Naive thymus-derived CD4-positive, alpha-beta T cell (primary cell): Measurements from ENCODE around the gene C1orf198. TPM values are rescaled to one million over a fixed set of nuclear protein-coding genes. Genes with fewer than 3 reads are reported as not detected.

Experiments
- ATAC-seq: fragments of 150-1000 bp; cut with Tn5 transposase; 2 replicates; pipeline ENCODE4 v1.10.0; 2021; ENCODE audit warnings: mild to moderate bottlenecking, moderate library complexity
- CTCF ChIA-PET: fragments of 350-600 bp; sonication (Branson Sonifier 250); formaldehyde crosslinking; loops from one replicate; lab custom pipeline; 2021; ENCODE audit warnings: antibody characterized with exemption; lab: Charles Lee
- POLR2A ChIA-PET: fragments of 350-600 bp; sonication (Branson Sonifier 250); formaldehyde crosslinking; loops from one replicate; lab custom pipeline; 2021; ENCODE audit warnings: antibody characterized with exemption, inconsistent platforms; lab: Charles Lee
- DNase-seq, 9 donors: peaks; one replicate each; pipeline versions ENCODE4 v3.0.0 to v3.0.0-alpha.2; 2020 to 2022; ENCODE audit warnings: mixed read lengths in 1 of 9
- H3K27ac ChIP-seq: one replicate; pipeline ENCODE4 v1.7.0; 2013; ENCODE audit warnings: mild to moderate bottlenecking, low read depth, low read length, moderate library complexity
- H3K27me3 ChIP-seq, 2 donors: one replicate each; pipeline ENCODE4 v1.7.0; 2013; ENCODE audit warnings: low read length in 2 of 2, mild to moderate bottlenecking in 2 of 2, moderate library complexity in 2 of 2; ENCODE audit not compliant: control insufficient read depth in 2 of 2, insufficient read depth in 2 of 2
- H3K36me3 ChIP-seq, 3 experiments: 1 replicate in 2 of 3; 2 replicates in 1 of 3; pipeline ENCODE4 v1.7.0; 2013; ENCODE audit warnings: low read length in 3 of 3, mild to moderate bottlenecking in 3 of 3, moderate library complexity in 1 of 3; ENCODE audit not compliant: insufficient read depth in 3 of 3, control insufficient read depth in 2 of 3
- H3K4me1 ChIP-seq, 2 donors: one replicate each; pipeline ENCODE4 v1.7.0; 2013; ENCODE audit warnings: low read length in 2 of 2, mild to moderate bottlenecking in 2 of 2, moderate library complexity in 1 of 2; ENCODE audit not compliant: control insufficient read depth in 2 of 2, insufficient read depth in 2 of 2
- H3K4me3 ChIP-seq: 2 replicates; pipeline ENCODE4 v1.7.0; 2013; ENCODE audit warnings: mild to moderate bottlenecking, low read length
- H3K9me3 ChIP-seq, 3 experiments: 1 replicate in 2 of 3; 2 replicates in 1 of 3; pipeline ENCODE4 v1.7.0; 2013; ENCODE audit warnings: low read length in 3 of 3; ENCODE audit not compliant: control insufficient read depth in 2 of 3
- H3K27ac Mint-ChIP-seq, 9 donors: one replicate each; pipeline ENCODE4 v1.8.0; 2020 to 2022; ENCODE audit warnings: mixed read lengths in 9 of 9, mild to moderate bottlenecking in 8 of 9, moderate library complexity in 5 of 9, inconsistent platforms in 2 of 9
- H3K27me3 Mint-ChIP-seq, 5 donors: one replicate each; pipeline ENCODE4 v1.8.0; 2021 to 2022; ENCODE audit warnings: mixed read lengths in 5 of 5, mild to moderate bottlenecking in 1 of 5
- H3K36me3 Mint-ChIP-seq, 5 donors: one replicate each; pipeline ENCODE4 v1.8.0; 2020 to 2022; ENCODE audit warnings: mixed read lengths in 5 of 5, mild to moderate bottlenecking in 3 of 5, inconsistent platforms in 1 of 5
- H3K4me1 Mint-ChIP-seq, 7 donors: one replicate each; pipeline ENCODE4 v1.8.0; 2020 to 2022; ENCODE audit warnings: mixed read lengths in 7 of 7, mild to moderate bottlenecking in 3 of 7, inconsistent platforms in 1 of 7
- H3K4me3 Mint-ChIP-seq, 10 donors: one replicate each; pipeline ENCODE4 v1.8.0; 2020 to 2022; ENCODE audit warnings: mild to moderate bottlenecking in 10 of 10, mixed read lengths in 10 of 10, moderate library complexity in 6 of 10, inconsistent platforms in 2 of 10
- H3K9me3 Mint-ChIP-seq, 11 donors: one replicate each; pipeline ENCODE4 v1.8.0; 2020 to 2022; ENCODE audit warnings: mixed read lengths in 11 of 11, mild to moderate bottlenecking in 4 of 11, inconsistent platforms in 1 of 11, moderate library complexity in 1 of 11
- intact Hi-C, 2 donors: fragments of 100-400 bp; cut with micrococcal nuclease; formaldehyde crosslinking; loops; one replicate each; pipeline ENCODE4 v1.15.1; 2023
- polyA plus RNA-seq, 2 donors: library from polyadenylated mRNA; unstranded; fragments of 300-500 nt; fragmentation: Illumina TruSeq; gene quantifications; one replicate each; pipeline ENCODE4 v1.2.3, GENCODE V29; 2021
- total RNA-seq, 6 experiments: library from RNA in 5 of 6; stranded (reverse) in 5 of 6; gene quantifications; 1 replicate in 5 of 6; 2 replicates in 1 of 6; pipeline ENCODE4 v1.2.3 and lab custom pipeline; 2021 to 2026

The C1orf198 gene
- total and polyA plus RNA-seq, 7 experiments from 2014 or later: 2.9 to 8.1 (median 4.4) TPM

DNA sequence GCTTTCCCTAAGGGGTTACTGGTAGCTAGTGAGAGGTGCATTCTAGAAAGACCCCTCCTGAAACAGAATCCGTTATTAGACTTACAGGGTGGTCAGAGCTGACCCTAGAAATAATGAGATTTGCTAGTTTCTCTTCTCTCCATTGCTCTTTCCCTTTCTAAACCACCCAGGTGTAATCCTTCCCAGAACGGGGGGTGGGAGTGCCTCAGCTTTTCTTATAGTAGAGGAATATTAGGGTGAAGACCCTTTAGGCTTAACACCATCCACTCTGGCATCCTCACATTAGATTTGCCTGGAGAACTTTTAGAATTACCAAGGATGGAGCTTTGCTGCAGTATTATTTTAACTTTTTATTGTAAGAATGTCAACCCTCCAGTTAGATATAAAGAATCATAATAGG, 71.7 kb downstream of the C1orf198 start:
- Mint-ChIP-seq H3K9me3 (peaks cover 0 to 3% (median 0%) of the 10 kb centered on the region in 11 donors), H3K27ac (no peak overlapping the region), H3K4me3 (no peak overlapping the region), H3K27me3 (peaks cover 6 to 51% (median 19%) of the 10 kb centered on the region in 5 donors), H3K36me3 (no peaks in the 10 kb centered on the region), H3K4me1 (no peaks in the 10 kb centered on the region)
- no peak overlapping the region for H3K4me3 ChIP-seq
- H3K9me3 ChIP-seq: no peaks in the 10 kb centered on the region
- H3K36me3 ChIP-seq: no peaks in the 10 kb centered on the region
- no peaks in the 10 kb centered on the region for H3K4me1 ChIP-seq
- no peaks in the 10 kb centered on the region for H3K27me3 ChIP-seq
- no peak for ATAC-seq
- ChIA-PET POLR2A (no interaction called here), CTCF (no interaction called here)
- H3K27ac ChIP-seq: no peak overlapping the region
- DNase-seq: no peak
- intact Hi-C loops: loop anchor here in 1 of 2 donors (2.0 kb wide), 1 partner anchor 182 kb away; the partner anchor contains the start of genes ARV1 and TTC13

DNA sequence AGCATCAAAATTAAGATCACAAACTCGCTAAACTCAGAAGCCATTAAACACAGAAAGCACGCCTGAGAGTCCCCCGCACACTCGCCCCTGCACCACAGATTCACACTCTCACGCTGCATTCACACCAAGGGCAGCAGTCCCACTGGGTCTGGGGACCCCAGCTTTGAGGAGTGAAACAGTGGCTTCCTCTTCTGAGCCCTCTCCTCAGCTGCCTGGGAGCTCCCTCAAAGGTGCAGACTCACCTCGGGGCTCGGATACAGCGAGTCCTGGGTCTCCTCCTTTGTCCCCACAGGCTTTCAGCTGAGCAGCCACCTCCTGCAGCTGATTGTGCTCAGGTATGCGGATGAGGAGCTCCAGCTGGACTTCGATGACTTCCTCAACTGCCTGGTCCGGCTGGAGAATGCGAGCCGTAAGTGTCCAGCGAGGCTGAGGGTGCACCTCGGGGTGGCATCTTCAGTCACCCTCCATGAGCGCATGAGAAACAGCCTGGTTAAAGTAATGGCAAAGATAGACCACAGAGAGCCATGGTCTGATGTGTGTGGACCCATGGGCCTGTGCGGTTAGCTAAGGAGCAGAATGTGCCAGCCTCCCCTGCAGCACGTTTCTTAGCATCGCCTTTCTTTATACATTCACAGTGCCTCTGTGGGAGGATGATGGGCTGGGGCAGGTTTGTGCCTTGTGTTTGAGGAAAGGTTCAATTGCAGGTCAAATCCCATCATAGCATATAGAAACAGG, 73.3 kb downstream of the C1orf198 start:
- H3K9me3 Mint-ChIP-seq: peaks cover 0 to 3% (median 0%) of the 10 kb centered on the region in 11 donors
- peaks cover 8 to 46% (median 18%) of the 10 kb centered on the region in 5 donors for H3K27me3 Mint-ChIP-seq
- H3K4me3 ChIP-seq: no peak overlapping the region
- H3K27me3 ChIP-seq: no peaks in the 10 kb centered on the region
- POLR2A ChIA-PET: no interaction called here
- DNase-seq (no peak), ATAC-seq (no peak)
- H3K4me1 ChIP-seq: no peaks in the 10 kb centered on the region
- H3K27ac ChIP-seq: no peak overlapping the region
- H3K4me1 Mint-ChIP-seq: no peaks in the 10 kb centered on the region
- CTCF ChIA-PET: no interaction called here
- no peaks in the 10 kb centered on the region for H3K36me3 Mint-ChIP-seq
- no peaks in the 10 kb centered on the region for H3K36me3 ChIP-seq
- intact Hi-C loops: no loop called here
- H3K4me3 Mint-ChIP-seq: no peak overlapping the region
- H3K9me3 ChIP-seq: no peaks in the 10 kb centered on the region
- no peak overlapping the region for H3K27ac Mint-ChIP-seq

DNA sequence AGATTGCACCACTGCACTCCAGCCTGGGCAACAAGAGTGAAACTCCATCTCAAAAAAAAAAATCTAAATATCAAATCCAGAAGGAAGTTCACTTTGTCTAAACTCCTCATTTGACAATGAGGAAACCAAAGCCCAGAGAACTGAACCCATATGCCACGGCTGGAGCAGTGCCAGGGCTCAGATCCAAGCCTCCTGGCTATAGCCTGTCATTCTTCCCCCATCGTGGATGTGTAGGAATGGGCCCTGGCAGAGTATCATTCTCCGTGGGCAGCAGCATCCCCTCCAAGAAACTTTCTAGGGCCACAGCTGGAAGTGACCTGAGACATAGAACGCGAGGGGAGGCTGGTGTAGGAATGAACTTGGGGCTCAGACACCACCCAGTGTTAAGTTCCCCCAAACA, 73.9 kb downstream of the C1orf198 start:
- intact Hi-C loops: no loop called here
- H3K4me1 Mint-ChIP-seq: no peaks in the 10 kb centered on the region
- no peak overlapping the region for H3K4me3 ChIP-seq
- ATAC-seq (no peak), DNase-seq (no peak)
- CTCF ChIA-PET: no interaction called here
- H3K27me3 ChIP-seq: no peaks in the 10 kb centered on the region
- H3K27ac Mint-ChIP-seq: no peak overlapping the region
- H3K27ac ChIP-seq: no peak overlapping the region
- POLR2A ChIA-PET: no interaction called here
- H3K4me1 ChIP-seq: no peaks in the 10 kb centered on the region
- H3K4me3 Mint-ChIP-seq: no peak overlapping the region
- no peaks in the 10 kb centered on the region for H3K36me3 Mint-ChIP-seq
- peaks cover 0 to 3% (median 0%) of the 10 kb centered on the region in 11 donors for H3K9me3 Mint-ChIP-seq
- peaks cover 8 to 40% (median 18%) of the 10 kb centered on the region in 5 donors for H3K27me3 Mint-ChIP-seq
- no peaks in the 10 kb centered on the region for H3K36me3 ChIP-seq
- H3K9me3 ChIP-seq: no peaks in the 10 kb centered on the region

DNA sequence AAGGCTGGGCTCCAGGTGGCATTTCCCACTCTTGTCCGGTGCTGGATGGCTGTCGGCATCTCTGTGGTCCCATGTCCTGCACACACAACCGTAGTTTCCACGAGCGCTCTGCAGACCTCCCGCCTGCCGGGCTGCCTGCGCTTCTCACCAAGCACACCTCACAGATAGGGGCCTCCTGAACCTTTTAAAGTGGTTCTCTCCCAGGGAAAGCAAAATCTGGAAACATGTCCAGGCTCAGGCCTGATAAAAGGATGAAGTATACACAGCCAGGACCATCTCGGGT, 74.9 kb downstream of the C1orf198 start:
- Mint-ChIP-seq H3K27ac (no peak overlapping the region), H3K36me3 (no peaks in the 10 kb centered on the region), H3K27me3 (peaks cover 8 to 34% (median 17%) of the 10 kb centered on the region in 5 donors), H3K4me1 (no peaks in the 10 kb centered on the region), H3K4me3 (no peak overlapping the region), H3K9me3 (no peaks in the 10 kb centered on the region)
- H3K27me3 ChIP-seq: no peaks in the 10 kb centered on the region
- intact Hi-C loops: no loop called here
- POLR2A ChIA-PET: no interaction called here
- H3K36me3 ChIP-seq: no peaks in the 10 kb centered on the region
- H3K4me1 ChIP-seq: no peaks in the 10 kb centered on the region
- CTCF ChIA-PET: no interaction called here
- no peak overlapping the region for H3K4me3 ChIP-seq
- DNase-seq (no peak), ATAC-seq (no peak)
- no peaks in the 10 kb centered on the region for H3K9me3 ChIP-seq
- no peak overlapping the region for H3K27ac ChIP-seq

DNA sequence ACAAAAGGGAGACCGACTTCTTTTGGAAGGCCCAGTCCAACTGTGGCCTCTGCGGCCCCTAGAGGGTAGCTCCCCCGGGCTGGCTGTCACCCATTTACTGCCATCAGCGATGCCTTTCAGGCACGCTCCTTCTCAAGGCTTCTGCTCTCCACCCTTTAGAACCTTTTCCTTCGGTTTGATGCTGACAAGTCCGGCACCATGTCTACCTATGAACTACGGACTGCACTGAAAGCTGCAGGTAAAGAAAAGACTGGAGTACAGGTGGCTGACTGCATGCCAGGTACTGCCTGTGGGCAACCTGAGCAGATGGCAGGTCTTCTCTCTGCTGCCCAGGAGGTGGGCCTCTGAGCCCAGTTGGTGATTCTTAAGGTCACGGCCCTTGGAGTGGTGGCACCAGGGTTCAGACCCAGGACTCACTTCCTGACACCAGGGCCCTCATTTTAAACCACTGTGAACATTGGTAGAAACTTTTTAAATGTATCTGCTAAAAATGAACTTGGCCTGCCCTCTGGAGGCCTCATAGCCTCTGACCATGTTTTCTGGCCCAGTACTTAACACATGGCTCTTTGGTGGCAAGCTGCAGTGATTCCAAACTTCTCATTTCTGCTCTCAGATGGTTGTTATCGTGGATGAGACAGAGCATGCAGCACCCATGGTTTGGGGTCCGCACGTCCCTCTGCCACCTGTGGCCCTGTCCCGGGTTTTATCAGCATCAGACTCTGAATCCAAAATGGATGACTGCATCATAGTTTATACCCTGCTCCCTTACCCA, 75.4 kb downstream of the C1orf198 start:
- CTCF ChIA-PET: no interaction called here

DNA sequence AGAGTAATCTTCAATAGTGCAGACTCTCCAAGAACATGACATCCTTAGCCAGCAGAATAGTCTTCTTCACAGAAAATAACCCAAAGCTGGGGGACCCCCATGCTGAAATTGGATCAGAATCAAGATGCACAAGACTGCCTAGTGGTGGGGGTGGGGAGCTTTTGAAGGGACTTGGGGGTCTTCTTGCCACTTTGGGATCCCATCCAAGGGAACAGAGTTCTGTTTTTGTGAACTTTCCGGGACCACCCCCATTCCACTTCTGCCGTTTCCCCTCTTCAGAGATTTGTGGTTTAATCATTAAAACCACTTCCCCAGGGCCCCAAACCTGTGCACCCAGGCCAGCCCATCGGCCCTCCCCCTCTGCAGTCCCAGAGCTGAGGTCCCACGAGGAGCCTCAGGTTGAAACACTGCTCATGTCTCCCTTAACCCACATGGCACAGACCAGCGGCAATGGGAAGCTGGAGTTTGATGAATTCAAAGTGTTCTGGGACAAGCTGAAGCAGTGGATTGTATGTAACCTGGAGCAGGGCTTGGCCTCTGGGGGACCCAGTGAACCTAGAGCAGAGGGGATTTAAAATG, 76.2 kb downstream of the C1orf198 start:
- Mint-ChIP-seq H3K4me1 (no peaks in the 10 kb centered on the region), H3K4me3 (no peak overlapping the region), H3K27me3 (peaks cover 4 to 25% (median 18%) of the 10 kb centered on the region in 5 donors), H3K9me3 (no peaks in the 10 kb centered on the region), H3K36me3 (no peaks in the 10 kb centered on the region), H3K27ac (no peak overlapping the region)
- Histone ChIP-seq H3K27ac (no peak overlapping the region), H3K27me3 (no peaks in the 10 kb centered on the region), H3K4me1 (no peaks in the 10 kb centered on the region), H3K4me3 (no peak overlapping the region), H3K9me3 (no peaks in the 10 kb centered on the region), H3K36me3 (no peaks in the 10 kb centered on the region)
- intact Hi-C loops: no loop called here
- DNase-seq: no peak
- ChIA-PET POLR2A (no interaction called here), CTCF (no interaction called here)
- ATAC-seq: no peak

More for the DNA sequence above, 75.4 kb downstream of the C1orf198 start:
- no peak overlapping the region for H3K4me3 Mint-ChIP-seq
- no peaks in the 10 kb centered on the region for H3K36me3 ChIP-seq
- H3K36me3 Mint-ChIP-seq: no peaks in the 10 kb centered on the region
- intact Hi-C loops: no loop called here
- no peaks in the 10 kb centered on the region for H3K9me3 ChIP-seq
- no peaks in the 10 kb centered on the region for H3K4me1 ChIP-seq
- H3K27me3 Mint-ChIP-seq: peaks cover 8 to 33% (median 18%) of the 10 kb centered on the region in 5 donors
- POLR2A ChIA-PET: no interaction called here
- no peak overlapping the region for H3K27ac ChIP-seq
- no peaks in the 10 kb centered on the region for H3K27me3 ChIP-seq
- no peak for DNase-seq
- no peaks in the 10 kb centered on the region for H3K9me3 Mint-ChIP-seq
- no peak overlapping the region for H3K4me3 ChIP-seq
- ATAC-seq: no peak
- H3K4me1 Mint-ChIP-seq: no peaks in the 10 kb centered on the region
- H3K27ac Mint-ChIP-seq: no peak overlapping the region
